ENCODE results near the gene NEMP1. TPM values are rescaled to one million over a fixed set of nuclear protein-coding genes. Genes with fewer than 3 reads are reported as not detected.

Gene NEMP1
- polyA plus RNA-seq, 1 experiment, result 6.7 TPM

DNA sequence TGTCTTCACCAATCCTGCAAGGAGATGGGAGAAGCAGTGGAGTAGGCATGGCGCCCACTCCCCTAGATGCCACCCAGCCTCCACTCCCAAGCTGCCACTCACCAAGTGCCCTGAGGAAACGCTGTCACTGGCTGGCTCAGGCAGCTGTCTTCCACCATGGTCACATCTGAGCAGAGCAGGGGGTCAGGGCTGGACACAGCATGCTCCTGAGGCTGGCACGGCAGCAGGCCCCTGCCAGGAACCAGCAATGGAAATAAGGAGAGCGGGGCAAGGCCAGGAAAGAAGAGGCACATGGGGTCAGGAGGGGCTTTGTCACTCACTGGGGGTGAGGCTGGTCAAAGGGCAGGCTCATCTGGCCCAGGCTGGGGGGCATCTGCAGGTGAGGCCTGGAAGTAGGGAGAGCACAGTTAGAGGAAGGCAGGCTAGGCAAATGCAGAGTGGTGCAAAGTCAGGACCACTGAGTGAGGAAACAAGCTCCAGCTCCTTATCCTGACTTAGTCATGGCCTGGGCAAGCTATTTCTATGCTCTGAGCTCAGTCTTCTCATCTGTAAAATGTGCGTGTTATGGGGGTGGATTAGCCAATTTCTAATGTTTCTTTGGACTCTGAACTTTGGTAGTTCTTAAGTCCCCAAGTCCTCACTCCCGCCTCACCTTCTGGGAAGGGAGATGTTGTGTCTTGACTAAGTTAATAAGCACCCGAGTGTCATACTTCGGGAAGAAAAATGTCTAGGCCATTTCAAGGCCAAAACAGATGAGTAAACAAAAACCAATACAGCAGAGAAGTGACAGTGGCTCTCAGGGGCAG lies 18.4 kb upstream of the NEMP1 start:
- POLR2A ChIA-PET, result interaction anchor here (0.5 to 0.6 kb wide), 2 partner anchors 28 to 31 kb away, joined by 4 to 6 read pairs; no protein-coding TSS in a partner anchor
- Histone ChIP-seq H3K4me3 (ENCODE audit: low read depth, low read length) (no peak overlapping the region), H3K27me3 (ENCODE audit: control insufficient read depth, insufficient read depth, low read length) (no peaks in the 10 kb centered on the region), H3K36me3 (ENCODE audit: control insufficient read depth, insufficient read depth, low read length) (peaks cover 46% of the 10 kb centered on the region)
- TF ChIP-seq, protein P1, sequence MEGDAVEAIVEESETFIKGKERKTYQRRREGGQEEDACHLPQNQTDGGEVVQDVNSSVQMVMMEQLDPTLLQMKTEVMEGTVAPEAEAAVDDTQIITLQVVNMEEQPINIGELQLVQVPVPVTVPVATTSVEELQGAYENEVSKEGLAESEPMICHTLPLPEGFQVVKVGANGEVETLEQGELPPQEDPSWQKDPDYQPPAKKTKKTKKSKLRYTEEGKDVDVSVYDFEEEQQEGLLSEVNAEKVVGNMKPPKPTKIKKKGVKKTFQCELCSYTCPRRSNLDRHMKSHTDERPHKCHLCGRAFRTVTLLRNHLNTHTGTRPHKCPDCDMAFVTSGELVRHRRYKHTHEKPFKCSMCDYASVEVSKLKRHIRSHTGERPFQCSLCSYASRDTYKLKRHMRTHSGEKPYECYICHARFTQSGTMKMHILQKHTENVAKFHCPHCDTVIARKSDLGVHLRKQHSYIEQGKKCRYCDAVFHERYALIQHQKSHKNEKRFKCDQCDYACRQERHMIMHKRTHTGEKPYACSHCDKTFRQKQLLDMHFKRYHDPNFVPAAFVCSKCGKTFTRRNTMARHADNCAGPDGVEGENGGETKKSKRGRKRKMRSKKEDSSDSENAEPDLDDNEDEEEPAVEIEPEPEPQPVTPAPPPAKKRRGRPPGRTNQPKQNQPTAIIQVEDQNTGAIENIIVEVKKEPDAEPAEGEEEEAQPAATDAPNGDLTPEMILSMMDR (IDR thresholded peaks at IDR 0.05; ENCODE audit: insufficient read depth, low read depth, low read length), result no peak
- CTCF ChIA-PET, result interaction anchor here (1.4 to 15.6 kb wide), 6 partner anchors 9 to 116 kb away, joined by 3 to 190 read pairs (median 10); partner anchors contain the start of genes NAB2 and STAT6
- DNase-seq (ENCODE audit: low read depth), result no peak

DNA sequence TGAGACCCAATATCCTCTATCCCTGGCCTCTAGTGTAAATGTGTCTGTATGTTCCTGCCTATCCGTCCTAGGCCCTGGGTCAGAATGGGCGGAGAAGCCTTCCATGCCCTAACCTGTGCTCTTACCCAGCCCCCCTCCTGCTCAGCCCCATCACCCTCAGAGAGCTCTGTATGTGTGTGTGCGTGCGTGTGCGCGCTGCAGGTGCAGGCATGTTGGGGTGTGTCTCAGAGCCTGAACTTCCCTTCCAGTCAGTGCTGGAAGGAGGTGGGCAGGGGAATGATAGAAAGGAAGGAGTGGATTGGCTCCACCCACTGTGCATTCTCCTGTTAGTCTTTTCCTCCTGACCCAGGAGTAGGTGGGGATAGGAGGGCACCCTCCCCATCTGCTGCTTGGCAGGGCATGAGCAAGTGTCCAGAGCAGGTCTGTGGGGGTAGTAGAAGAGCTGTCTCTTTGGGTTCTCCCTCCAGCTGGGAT lies 17.5 kb upstream of the NEMP1 start:
- no peak for DNase-seq (ENCODE audit: low read depth)
- H3K4me3 ChIP-seq (ENCODE audit: low read depth, low read length), result no peak overlapping the region
- H3K36me3 ChIP-seq (ENCODE audit: control insufficient read depth, insufficient read depth, low read length), result peaks cover 52% of the 10 kb centered on the region
- H3K27me3 ChIP-seq (ENCODE audit: control insufficient read depth, insufficient read depth, low read length), result no peaks in the 10 kb centered on the region
- TF ChIP-seq, protein P1 (IDR thresholded peaks at IDR 0.05; ENCODE audit: insufficient read depth, low read depth, low read length), result no peak
- ChIA-PET POLR2A (no interaction called here), CTCF (interaction anchor here (1.9 to 15.6 kb wide), 3 partner anchors 12 to 28 kb away, joined by 6 to 190 read pairs (median 13); partner anchors contain the start of gene STAT6)

DNA sequence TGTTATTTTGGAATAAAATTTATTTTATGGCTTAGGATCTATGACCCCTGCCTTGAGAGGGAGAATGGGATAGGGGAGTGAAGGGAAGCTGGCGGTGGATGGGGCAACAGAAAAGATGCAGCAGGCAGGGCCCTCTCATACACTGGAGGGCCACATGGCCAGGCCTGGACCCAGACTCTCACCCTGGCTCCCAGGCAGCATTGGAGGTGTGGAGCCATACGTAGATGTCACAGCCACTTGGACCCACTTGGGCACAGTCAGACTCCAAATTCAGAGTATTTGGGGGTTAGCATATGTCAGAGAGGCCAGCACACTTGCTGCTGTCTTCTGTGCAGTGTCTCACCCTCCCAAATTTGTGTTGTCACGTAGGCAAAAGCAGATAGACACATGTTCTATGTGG lies 16.8 kb upstream of the NEMP1 start:
- TF ChIP-seq, protein P1 (IDR thresholded peaks at IDR 0.05; ENCODE audit: insufficient read depth, low read depth, low read length), result no peak

DNA sequence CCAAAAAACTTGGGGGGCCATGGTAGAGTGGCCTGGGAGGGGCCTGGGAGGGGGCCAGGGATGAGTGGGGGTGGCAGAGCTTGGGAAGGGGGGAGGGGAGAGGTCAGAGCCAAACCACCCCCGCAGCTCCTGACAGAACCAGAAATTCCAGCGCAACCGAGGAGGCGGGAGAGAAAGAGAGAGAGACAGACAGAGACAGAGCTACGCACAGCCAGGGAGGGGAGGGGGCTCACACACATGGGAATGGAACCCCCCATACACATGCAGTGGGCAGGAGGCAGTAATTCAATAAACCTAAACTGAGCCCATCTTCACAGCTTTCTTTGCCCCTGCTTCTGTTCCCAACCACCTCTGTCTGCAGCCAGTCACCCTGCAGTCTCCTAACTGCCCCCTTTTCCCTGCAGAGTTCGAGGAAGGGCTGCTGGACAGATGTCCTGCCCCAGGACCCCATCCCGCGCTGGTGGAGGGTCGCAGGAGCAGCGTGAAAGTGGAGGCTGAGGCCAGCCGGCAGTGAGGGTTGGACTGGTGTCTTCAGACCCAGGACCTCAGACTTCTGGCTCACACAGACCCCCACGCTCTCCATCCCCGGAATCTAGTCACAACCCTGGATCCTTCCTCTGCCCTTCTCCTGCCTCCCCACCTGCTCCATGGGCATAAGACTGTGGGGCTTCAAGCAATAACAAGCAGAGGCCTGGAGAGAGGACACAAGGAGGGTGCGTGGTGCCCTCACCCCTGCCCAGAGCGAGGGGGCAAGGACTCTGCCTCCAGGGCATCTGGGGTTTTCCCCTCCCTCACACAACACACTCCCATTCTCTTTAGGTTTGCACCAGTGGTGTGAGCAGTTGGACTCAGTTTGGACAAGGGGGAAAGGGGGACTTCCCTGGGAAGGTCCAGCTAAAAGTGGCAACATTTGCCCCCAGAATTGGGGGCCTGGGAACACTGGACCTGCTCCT lies 15.9 kb upstream of the NEMP1 start:
- Histone ChIP-seq H3K36me3 (ENCODE audit: control insufficient read depth, insufficient read depth, low read length) (peaks cover 54% of the 10 kb centered on the region), H3K4me3 (ENCODE audit: low read depth, low read length) (no peak overlapping the region), H3K27me3 (ENCODE audit: control insufficient read depth, insufficient read depth, low read length) (no peaks in the 10 kb centered on the region)
- POLR2A ChIA-PET, result interaction anchor here (0.5 to 1.1 kb wide), 3 partner anchors 12 to 17 kb away, joined by 3 to 5 read pairs (median 3); partner anchors contain the start of gene STAT6
- TF ChIP-seq, protein P1 (IDR thresholded peaks at IDR 0.05; ENCODE audit: insufficient read depth, low read depth, low read length), result no peak
- CTCF ChIA-PET, result interaction anchor here (0.8 to 15.6 kb wide), 11 partner anchors 14 to 135 kb away, joined by 3 to 190 read pairs (median 7); partner anchors contain the start of genes LRP1, NEMP1, SHMT2 and STAT6
- no peak for DNase-seq (ENCODE audit: low read depth)

More for the DNA sequence above, 16.8 kb upstream of the NEMP1 start:
- DNase-seq (ENCODE audit: low read depth), result no peak
- no peak overlapping the region for H3K4me3 ChIP-seq (ENCODE audit: low read depth, low read length)
- no peaks in the 10 kb centered on the region for H3K27me3 ChIP-seq (ENCODE audit: control insufficient read depth, insufficient read depth, low read length)
- H3K36me3 ChIP-seq (ENCODE audit: control insufficient read depth, insufficient read depth, low read length), result peaks cover 57% of the 10 kb centered on the region
- CTCF ChIA-PET, result interaction anchor here (1.9 to 15.6 kb wide), 3 partner anchors 13 to 29 kb away, joined by 6 to 190 read pairs (median 13); partner anchors contain the start of gene STAT6
- POLR2A ChIA-PET, result no interaction called here
